ENCODE measurements around the gene CAND2.
"Not testable (repeated sequence)": the region's sequence is repeated elsewhere in the genome, so short reads cannot be mapped to it uniquely, and the experiment has no call there.

The CAND2 gene

DNA sequence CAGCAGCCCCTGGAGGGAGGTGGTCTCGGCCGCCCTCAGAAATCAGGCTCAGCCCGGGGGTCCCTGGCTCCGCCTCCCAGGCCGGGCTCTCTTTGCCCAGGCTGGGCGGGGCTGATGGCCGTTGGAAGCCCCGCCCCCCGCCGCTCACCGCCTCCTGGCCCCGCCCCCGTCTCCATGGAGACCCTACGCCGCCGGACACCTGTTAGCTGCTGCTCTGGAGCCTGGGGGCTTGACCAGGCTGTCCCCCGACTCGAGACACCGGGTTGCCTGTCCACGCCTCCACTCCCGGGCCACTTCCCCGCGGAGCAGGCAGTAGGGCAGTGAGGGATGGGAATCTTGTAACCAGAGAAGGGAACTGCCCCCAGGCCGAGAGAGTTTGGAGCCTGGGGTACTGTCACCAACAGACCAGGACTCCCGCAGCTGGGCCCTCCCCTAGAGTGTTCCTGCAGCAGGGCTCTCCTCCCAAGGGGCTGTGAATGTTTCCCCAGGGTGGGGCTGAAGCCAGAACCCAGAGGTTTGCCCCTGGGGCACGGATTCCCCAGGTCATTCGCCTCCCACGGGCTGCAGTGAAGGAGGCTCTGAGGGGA is 72.6 kb downstream of the CAND2 start:
- in situ Hi-C loops (cut with HindIII; ENCODE audit: low sequenced_read_pairs), result no loop called here
- no peak overlapping the region for H3K4me3 ChIP-seq (ENCODE audit: low read depth, low read length)
- TF ChIP-seq, protein P1, sequence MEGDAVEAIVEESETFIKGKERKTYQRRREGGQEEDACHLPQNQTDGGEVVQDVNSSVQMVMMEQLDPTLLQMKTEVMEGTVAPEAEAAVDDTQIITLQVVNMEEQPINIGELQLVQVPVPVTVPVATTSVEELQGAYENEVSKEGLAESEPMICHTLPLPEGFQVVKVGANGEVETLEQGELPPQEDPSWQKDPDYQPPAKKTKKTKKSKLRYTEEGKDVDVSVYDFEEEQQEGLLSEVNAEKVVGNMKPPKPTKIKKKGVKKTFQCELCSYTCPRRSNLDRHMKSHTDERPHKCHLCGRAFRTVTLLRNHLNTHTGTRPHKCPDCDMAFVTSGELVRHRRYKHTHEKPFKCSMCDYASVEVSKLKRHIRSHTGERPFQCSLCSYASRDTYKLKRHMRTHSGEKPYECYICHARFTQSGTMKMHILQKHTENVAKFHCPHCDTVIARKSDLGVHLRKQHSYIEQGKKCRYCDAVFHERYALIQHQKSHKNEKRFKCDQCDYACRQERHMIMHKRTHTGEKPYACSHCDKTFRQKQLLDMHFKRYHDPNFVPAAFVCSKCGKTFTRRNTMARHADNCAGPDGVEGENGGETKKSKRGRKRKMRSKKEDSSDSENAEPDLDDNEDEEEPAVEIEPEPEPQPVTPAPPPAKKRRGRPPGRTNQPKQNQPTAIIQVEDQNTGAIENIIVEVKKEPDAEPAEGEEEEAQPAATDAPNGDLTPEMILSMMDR (IDR thresholded peaks at IDR 0.05; ENCODE audit: low read depth, low read length), result no peak
- no peak for DNase-seq (ENCODE audit: low read depth, low spot score)

DNA sequence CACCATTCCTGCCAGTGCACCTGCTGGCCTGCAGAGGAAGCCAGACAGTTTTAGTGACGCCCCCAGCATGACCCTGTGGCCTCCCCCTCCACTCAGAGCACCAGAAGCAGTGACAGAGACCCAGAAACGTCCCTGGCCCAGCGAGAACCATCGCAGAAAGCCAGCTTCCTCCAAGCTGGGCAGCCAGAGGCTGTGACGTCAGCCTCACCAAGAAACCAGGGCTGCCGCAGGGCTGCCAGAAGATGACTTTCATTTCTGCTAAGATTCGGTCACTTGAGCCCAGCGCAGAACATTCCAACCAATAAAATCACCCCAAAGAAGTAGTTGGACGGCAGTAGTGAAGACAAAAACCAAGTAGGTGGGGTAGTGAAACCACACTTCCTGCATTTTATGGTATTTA is 74.5 kb downstream of the CAND2 start:
- no peak for DNase-seq (ENCODE audit: low read depth, low spot score)

DNA sequence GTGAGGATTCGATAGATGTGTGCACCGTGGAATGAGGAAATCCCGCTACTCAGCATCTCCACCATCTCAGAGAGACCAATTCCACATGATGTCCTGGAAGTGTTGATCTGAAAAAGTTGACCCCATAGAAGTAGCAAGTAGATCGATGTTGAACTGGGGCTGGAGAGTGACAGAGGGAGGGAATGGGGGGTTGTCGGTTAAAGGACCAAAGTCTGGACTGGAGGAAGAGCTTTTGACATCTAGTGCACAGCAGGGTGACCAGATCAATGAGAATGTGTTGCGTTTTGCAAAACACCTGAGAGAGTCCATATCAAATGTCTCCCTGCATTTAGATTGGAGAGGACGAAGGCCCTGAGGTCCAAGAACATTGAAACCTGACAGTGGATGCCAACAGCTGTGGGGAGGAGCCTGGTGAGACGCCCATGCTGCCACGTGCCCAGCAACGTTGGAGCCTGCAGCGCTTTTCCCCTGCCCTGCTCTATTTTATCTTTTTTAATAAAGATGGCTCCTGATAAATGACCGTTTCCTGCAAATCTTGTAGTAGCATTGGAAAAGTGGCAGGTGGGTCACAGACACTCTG is 75.0 kb downstream of the CAND2 start:
- H3K4me3 ChIP-seq (ENCODE audit: low read depth, low read length), result no peak overlapping the region
- TF ChIP-seq, protein P1 (IDR thresholded peaks at IDR 0.05; ENCODE audit: low read depth, low read length), result no peak
- in situ Hi-C loops (cut with HindIII; ENCODE audit: low sequenced_read_pairs), result no loop called here
- DNase-seq (ENCODE audit: low read depth, low spot score), result no peak

More for the DNA sequence above, 74.5 kb downstream of the CAND2 start:
- H3K4me3 ChIP-seq (ENCODE audit: low read depth, low read length), result no peak overlapping the region
- TF ChIP-seq, protein P1 (IDR thresholded peaks at IDR 0.05; ENCODE audit: low read depth, low read length), result no peak
- in situ Hi-C loops (cut with HindIII; ENCODE audit: low sequenced_read_pairs), result no loop called here

DNA sequence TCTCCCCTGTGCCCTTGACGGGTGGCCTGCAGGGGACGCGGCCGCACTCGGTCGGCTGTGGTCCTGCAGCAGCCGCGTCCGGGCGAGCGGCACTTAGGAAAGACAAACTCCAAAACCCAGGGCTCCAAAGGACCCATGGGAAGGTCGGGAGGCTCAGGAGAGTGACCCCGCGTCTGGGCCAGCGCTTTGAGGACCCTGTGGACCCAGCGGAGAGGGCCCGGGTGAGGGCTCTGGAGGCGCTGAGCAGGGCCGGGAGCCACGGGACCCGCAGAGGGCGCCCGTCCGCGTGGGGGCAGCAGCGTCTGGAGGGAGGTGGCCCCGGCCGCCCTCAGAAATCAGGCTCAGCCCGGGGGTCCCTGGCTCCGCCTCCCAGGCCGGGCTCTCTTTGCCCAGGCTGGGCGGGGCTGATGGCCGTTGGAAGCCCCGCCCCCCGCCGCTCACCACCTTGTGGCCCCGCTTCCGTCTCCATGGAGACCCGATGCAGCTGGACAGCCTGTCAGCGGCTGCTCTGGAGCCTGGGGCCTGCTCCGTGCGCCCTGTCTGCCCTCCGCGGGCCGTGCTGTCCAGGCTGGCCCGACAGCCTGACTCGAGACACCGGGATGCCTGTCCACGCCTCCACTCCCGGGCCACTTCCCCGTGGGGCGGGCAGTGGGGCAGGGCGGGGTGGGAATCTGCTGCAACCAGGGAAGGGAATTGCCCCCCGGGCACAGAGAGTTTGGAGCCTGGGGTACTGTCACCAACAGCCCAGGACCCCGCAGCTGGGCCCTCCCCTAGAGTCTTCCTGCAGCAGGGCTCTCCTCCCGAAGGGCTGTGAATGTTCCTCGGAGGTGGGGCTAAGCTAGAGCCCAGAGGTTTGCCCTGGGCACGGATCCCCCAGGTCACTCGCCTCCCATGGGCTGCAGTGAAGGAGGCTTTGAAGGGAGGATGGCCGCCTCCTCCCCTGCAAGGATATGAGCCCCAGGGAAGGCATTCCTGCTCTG is 79.7 kb downstream of the CAND2 start:
- DNase-seq (ENCODE audit: low read depth, low spot score), result no peak
- in situ Hi-C loops (cut with HindIII; ENCODE audit: low sequenced_read_pairs), result no loop called here
- TF ChIP-seq, protein P1 (IDR thresholded peaks at IDR 0.05; ENCODE audit: low read depth, low read length), result peak; percentile 40
- H3K4me3 ChIP-seq (ENCODE audit: low read depth, low read length), result peak overlapping the region; percentile 10

DNA sequence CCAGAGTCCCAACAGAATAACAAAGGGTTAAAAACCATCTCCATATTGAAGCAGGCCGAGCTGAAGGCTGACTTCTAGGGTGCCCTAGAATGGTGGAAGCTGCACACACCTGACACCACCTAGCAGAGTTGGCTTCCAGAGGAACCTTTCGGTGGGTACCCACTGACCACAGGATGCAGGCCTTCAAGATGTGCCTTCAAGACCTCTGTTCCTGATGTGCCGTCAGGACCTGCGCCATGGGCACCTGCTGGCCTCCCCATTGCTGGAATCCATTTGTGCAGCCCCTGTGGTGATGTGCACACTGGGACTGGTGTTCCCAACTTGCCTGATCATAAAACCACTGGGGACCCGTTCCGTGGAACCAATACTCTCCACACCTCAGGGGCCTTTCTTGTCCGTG is 80.6 kb downstream of the CAND2 start:
- no peak overlapping the region for H3K4me3 ChIP-seq (ENCODE audit: low read depth, low read length)
- in situ Hi-C loops (cut with HindIII; ENCODE audit: low sequenced_read_pairs), result no loop called here
- DNase-seq (ENCODE audit: low read depth, low spot score), result no peak
- TF ChIP-seq, protein P1 (IDR thresholded peaks at IDR 0.05; ENCODE audit: low read depth, low read length), result no peak

DNA sequence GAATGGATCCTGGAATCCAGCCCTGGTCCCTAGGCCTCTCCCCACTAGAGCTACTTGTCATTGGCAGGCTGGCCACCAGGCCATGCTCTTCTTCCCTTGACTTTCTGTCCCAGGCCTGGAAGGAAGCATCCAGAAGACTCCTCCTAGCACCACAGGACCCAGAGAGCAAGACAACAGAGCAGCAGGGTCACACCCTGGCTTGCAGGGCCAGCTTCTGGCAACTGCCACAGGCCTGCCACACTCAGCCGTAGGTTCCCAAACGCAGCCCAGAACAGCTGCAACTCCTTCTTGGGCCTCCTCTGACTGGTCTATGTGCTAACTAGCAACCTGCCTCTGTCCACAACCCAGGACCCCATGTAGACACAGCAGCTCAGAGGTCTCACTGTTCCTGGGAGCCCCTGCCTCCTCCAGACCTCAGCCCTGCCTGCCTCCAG is 81.7 kb downstream of the CAND2 start:
- H3K4me3 ChIP-seq (ENCODE audit: low read depth, low read length), result no peak overlapping the region
- TF ChIP-seq, protein P1 (IDR thresholded peaks at IDR 0.05; ENCODE audit: low read depth, low read length), result no peak
- in situ Hi-C loops (cut with HindIII; ENCODE audit: low sequenced_read_pairs), result no loop called here
- no peak for DNase-seq (ENCODE audit: low read depth, low spot score)

DNA sequence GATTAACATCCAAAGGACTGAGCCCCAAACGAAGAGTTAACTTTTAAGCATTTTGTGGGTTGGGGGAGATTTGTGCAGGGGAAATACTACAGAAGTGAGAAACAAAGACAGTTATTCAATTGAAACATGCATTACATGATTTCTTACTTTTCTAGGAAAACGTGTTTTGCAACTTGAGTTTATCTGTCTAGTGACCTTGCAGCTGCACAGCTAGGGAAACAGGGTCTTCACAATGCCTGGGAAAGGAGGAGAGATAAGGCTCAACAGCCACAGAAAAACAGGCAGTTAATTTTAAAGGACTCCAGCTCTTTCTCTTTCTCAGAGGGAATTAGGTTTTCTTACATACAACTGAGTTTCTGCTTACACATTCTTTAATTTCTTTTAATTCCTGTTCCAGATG is 82.3 kb downstream of the CAND2 start:
- in situ Hi-C loops (cut with HindIII; ENCODE audit: low sequenced_read_pairs); DNase-seq (ENCODE audit: low read depth, low spot score); H3K4me3 ChIP-seq (ENCODE audit: low read depth, low read length): not testable (repeated sequence)
